HG03521 (cell line): ENCODE data around the gene IL17F.
"Not testable (repeated sequence)": the region's sequence is repeated elsewhere in the genome, so short reads cannot be mapped to it uniquely, and the experiment has no call there.

ENCODE experiments used
- ATAC-seq: cut with Tn5 transposase; IDR thresholded peaks from one replicate; pipeline ENCODE4 v1.9.1; 2021; ENCODE audit warnings: mild to moderate bottlenecking, moderate library complexity; ENCODE audit not compliant: unreplicated experiment

The IL17F gene

DNA sequence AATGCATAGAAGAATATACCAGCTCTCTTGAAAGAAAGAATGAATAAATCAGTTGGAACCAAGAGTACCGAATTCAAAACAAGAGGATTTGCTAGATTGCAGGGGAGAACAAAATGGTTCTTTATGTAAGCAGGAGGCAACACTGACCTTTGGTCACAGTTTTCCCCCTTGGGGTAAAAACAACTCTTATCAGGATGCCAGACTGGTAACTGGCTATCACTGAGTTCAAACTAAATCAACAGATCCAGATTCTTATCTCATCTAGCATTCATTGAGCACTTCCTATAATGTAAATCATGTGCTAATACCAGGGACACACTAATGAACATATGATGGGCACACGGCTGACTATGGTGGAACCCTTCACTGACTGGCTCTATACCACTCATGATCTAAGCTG is 4.8 kb upstream of the IL17F start:
- no peak for ATAC-seq

DNA sequence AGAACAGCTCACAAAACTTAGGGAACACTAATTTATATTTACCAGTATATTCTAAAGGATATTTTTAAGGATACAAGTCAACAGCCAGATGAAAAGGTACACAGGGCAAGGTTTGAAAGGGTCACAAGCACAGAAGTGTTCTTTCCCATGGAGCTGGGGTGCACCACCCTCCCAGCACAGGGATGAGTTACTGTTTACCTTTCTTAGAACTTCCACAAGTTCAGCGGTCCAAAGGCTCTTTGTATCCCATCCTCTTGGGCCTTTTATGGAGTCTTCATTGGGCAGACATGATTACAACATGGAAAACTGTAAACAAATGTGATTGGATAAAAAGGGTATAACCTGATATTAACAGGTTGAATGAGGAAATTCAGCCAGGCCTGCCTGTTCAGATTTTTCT is 1.1 kb upstream of the IL17F start:
- ATAC-seq, result no peak

DNA sequence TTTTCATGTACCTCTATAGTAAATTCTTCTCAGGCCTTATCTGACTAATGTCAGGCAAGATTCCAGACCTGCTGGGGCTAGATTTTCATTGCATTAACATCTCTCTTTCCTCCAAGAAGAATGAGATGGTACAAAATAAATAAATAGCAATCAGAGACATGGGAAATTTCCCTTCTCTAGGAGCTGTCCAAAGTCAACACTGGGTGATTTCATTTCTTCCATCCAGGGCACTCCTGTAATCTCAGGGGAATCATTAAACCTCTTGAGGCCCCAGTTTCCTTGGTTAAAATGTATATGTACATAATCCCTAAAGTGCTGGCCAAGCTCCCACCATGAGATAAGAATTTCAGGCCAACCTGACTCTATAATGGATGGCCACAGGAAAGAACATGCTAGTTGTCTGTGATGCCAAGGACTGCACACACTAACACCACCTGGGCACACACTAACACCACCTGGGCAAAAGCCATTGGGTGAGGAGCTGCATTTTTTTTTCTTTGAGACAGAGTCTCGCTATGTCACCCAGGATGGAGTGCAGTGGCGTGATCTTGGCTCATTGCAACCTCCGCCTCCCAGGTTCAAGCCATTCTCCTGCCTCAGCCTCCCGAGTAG is 912 bp downstream of the IL17F start:
- ATAC-seq, result no peak

DNA sequence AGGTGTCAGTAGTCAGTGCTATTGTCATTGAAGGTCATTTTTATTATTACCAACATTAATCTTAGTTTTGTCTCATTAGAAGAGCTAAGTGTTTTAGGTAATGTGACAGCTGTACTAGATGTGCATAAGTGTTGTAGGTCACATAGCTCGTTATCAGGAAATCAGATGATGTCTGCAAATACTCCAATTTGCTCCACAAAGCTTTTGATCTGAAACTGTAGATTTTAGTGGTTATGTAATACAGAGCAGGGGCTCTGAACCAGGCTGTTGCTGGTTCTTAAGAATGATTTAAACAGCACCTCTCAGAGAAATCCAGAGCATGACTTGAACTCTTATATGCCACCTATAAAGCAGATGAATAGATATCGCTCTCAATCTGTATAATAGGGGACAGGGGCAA is 2.5 kb downstream of the IL17F start:
- ATAC-seq, result no peak

DNA sequence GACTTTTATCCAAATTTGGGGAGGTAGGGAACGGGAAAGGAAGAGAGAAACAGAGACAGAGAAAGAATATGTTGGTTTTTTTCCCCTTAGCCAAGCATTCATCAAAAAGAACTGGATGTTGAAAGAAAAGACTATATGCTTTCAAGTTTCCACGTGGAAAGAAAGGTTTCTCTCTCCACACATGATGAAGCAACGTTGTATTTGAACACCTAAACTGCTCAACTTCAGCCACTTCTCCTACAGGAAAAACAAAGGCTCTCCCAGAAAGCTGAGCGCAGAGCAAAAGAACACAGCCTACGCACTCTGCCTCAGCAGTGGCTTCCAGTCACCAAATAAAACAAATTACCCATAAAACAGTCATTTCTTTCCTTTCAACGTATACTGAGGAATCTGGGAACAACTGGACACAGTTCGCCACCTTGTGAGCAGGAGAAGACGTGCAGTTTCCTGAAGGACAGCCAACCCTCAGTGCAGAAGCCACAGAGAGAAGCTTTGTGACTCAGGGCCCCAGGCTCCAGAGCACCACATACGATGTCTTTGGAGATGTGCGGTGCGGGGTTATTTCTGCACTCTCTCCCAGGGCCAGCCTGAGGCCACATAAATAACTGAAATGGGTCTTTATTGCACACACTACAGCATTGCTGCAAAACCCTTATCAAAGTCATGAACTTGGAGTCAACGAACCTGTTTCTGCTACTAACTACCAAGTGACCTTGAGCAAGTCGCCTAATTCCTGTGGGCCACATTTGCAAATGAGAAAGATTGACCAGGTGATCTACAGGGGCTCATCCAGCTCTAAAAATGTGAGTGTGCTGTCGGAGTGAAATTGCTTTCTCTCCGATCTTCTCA is 10.1 kb downstream of the IL17F start:
- peak; percentile 58 for ATAC-seq

DNA sequence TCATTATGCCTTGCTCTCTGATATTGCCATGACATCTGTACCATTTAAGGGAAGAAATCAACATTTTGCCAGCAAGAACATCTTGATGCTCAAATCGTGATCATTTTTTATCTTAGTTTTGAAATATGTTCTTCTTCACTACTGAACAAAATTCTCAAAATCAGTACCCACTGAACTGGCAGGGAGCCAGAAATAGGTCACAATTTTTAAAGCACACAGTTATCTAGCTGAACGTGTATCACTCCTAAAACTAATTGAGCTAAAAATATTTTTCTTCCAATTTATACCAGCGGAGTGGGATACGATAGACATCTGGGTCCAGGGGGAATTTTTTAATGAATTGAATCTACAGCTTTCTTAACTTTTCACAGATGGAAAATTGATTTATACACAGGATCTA is 11.3 kb downstream of the IL17F start:
- no peak for ATAC-seq

DNA sequence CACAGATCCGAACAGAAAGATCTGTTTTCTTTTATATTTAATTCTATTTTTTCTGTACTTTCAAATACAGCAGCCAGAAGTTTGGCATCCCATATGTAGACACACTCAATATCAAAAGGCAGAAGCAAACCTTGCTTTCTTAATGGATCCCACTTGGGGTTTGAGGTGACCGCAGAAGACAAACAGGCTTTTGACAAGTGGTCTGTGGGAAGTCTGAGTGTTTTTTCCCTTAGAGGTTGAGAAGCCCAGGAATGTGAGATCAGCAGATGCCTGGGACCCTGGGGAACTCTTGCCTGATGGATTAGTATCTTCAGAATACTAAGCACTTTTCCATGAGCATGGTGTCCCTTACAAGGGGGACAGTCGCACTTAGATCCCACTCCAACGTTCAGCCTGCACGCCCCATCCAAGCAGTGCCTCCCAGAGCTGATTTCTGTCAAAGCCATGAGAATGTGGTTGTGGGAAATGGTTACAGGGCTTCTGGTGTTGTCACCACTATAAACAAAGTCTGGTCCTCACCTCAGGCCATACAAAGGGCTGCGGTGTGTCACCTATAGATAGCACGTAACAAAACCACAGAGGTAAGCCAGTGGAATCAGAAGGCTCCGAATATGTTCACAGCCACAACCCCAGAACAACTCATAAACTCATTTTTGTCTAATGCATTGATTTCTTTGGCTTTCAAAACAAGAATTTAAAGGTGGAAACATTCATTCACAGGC is 12.7 kb downstream of the IL17F start:
- no peak for ATAC-seq

DNA sequence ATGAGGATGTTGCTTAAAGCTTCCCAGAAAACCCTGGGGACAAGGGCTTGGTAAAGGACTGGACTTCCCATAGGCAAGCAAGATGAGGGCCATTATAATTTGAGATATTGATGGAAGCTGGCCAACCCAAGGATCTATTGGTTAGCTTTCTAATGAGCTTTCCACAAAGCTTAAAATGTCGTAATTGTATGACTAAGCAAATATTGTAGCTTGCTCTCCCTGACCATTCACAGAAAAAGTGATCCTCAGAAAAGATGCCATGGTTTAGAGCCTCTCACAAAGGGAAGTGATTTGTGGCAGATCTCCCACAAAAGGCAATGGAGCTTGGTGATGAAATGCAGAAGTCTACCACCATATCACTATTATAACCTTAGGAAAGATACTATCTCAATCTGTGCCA is 13.6 kb downstream of the IL17F start:
- no peak for ATAC-seq

DNA sequence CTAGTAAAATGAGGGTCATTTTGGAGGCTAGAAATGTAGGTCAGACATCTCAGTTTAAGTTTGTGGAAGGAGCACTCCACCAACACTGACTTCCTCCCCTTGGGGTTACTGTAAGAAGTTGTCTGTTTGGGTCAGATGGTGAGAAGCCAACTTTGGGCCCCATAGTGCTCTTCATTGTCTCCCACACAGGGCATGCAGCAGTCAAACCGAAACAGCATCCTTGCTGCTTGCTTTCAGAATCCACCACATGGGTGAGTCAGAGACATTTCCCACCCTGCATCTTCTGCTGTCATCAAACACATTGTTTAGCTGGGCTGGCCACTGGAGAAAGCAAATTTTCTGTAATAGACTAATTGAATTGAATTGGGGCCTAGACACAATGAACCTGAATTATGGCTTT is 16.8 kb downstream of the IL17F start:
- peak; percentile 99 for ATAC-seq

DNA sequence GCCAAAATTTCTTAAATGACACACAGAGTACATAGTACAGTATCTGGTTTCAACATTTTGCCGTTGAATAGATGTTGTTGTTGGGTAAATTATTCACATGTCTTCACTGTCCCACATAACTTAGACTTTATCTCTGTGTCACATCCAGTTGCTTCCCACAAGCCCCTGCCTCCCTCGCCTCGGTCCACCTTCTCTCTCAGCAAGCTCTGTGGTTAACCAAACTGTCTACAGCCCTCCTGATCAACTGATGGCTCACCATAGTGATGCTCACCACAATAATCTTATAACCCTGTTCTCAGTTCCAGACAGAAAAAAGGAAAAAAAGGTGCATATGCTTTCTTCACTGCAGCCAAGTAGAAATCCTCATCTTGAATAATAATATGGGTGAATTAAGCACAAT is 23.0 kb downstream of the IL17F start:
- peak; percentile 68 for ATAC-seq

DNA sequence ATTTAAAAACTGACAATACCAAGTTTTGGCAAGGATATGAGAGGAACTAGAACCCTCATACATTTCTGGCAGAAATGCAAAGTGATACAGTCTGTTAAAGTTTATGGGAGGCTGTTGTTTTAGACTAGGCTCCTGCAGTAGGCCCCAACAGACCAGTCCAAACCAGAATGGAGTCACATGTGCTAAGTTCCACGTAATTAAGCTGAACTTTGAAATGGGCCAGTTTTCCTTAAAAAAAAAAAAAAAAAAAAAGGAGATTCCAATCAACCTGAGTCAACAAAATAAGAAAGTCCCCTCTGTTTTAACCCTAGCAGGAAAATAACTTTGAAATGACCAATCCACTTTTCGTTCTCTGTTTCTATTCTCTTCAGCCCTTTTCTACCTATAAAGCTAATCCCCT is 26.5 kb downstream of the IL17F start:
- no peak for ATAC-seq

DNA sequence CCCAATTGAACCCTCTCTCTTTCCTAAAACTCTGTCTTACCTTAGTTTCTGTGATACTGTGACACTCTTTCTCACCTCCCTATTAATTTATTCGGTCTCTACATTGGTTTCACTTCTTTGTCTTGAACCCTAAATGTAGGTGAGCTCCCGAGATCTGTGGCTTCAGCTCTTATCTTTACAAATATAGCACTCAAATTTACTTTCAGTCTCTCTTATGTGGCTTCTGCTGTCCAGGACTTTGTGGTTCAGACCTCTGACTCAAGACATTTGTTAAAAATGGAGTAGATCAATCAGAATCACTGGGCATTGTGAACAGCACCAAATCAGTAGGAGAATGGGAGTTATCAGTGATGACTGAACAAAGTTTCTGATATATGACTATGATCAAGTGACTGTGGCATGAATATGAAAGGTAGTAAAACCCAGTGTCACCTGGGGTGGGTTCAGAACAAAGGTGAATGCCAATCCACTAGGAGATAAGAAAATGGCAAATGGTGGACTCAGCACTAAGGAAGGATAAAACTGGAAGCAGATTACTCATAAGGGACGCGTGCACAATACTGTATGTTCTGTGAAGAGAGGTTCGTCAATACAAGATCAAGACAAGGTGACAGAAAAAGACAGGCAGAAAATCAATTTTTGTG is 27.2 kb downstream of the IL17F start:
- no peak for ATAC-seq

DNA sequence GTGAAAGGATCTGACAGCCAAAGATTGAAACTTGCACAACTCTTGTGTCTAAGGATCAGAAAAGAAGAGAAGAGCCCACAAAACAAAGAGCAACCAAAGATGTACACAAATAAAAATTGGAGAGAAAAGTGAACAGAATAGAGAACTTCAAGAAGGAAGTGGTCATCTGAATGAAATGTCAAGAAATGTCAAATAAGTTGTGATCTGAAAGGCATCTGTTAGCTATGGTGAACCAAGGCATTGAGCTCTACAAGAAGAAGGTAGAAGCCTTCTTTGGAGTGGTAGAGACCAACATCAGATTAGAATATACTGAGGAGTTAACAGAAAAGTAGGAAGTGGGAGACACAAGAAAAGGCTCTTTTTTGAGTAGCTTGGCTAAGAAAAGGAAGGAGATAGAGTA is 28.5 kb downstream of the IL17F start:
- no peak for ATAC-seq

DNA sequence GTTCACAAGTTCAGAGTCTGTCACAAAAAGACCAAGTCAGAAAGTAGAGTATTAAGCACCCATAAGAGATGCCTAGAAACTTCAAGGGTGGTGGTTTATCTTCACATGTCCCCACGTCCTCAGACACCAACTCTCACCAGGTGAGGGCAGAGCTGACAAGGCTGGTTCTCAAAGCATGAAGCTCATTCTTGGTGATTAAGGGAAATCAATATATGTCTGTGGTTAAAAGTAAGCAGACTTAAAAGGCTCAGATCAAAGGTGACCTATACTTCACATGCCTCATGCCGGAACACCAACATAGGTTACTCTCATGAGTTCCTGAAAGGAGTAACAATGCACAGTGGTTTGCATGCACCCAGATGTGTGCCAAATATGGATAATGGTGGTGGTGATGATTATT is 31.2 kb downstream of the IL17F start:
- ATAC-seq, result no peak

DNA sequence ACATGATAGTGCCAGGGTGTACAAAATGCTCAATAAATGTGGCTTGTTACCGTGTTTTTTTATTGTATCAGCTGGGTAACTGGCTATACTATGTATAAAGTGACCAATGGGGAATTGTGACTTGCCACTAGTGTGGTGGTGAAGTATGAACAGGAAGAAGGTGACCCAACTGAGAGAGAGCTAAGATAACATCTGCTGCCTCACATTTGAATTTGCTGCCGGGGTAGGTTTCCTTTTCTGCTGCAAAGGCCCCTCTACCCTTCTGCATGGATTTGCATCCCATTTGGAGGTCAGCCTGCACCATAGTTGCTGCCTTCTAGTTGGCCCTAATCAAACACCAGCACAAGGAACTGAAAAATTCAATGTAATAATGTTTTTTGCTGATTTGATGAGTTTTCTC is 34.1 kb downstream of the IL17F start:
- ATAC-seq, result peak; percentile 85

DNA sequence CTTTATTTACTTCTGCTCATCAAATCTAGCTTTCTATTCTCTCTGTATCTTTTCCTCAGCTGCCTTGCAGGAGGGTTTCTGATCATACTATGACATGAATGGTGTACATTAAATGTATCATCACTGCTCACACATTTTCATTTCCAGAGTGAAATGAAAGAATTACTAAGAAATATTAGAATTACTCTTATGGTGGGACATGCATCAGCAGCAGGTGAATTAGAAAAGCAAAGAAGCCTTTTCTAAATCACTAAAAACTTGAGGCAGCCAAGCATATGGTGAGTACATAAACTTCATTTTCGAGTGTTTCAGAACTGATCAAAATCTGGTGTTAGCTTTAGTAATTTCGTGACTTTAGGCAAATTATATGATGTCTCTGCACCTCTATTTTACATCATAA is 34.5 kb downstream of the IL17F start:
- ATAC-seq, result peak; percentile 32

DNA sequence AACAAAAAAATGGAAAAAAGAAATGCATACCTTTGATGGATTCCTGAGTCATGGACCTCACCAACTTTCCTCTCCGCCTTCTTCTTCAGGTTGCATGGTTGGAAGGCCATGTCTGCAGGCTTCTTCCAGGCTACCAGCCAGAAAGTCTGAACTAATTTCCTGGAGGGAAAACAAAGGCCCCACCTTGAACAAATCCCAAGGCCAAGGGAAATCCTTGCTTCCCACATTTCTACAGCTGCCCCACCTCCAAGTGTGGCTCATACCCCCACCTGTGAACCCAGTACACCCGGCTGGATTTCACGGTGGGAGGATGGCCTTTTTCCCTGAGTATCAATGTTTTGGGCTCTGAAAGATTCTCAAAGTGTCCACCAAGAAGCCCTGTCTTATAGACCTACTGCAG is 35.7 kb downstream of the IL17F start:
- no peak for ATAC-seq

DNA sequence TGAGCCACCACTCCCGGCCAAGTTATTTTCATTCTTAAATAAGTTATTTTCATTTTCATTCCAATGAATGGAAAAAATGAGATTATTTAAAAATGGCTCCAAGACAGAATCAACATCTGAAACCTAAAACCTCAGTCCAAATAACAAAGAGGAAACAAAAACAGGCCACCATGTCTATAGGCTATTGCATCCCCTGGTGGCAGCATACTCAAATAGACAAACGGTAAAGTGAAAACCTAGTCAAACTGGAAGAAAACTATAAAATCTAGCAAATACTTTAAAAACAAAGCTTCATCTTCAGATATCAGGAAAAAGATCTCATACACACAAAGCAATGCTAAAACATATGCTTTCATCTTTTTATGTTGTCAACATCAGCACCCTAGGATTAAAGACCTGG is 37.2 kb downstream of the IL17F start:
- no peak for ATAC-seq

DNA sequence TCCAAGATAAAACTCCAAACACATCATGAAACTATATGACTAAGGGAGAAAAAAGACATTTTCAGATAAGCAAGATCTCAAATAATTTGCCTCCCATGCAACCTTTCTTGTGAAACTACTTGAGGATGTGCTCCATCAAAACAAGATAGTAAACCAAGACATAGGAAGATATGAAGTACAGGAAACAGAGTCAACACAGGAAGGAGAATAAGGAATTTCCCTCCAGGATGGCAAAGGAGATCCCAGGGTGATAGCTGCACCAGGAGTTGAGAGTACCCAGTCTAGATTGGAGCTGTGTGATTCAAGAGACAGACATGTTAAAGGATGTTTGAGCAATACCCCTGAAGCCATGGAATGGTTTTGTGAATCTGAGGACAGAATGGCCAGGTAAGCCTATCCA is 42.8 kb downstream of the IL17F start:
- no peak for ATAC-seq

DNA sequence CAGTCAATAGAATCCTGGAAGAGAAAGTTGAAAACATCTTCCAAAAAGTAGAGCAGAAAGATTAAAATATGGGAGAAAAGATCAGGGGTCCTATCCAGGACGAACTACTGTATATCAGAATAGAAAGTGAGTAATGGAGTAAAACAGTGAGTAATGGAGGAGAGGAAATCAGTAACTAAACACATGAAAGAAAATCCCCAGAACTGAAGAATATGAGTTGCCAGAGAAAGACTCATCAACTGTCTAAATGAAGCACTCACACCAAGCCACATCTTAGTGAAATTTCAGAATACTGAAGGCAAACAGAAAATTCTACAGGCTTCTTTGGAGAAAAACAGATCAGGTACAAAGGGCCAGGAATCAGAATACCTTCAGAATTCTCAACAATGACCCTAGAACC is 43.3 kb downstream of the IL17F start:
- ATAC-seq, result no peak

DNA sequence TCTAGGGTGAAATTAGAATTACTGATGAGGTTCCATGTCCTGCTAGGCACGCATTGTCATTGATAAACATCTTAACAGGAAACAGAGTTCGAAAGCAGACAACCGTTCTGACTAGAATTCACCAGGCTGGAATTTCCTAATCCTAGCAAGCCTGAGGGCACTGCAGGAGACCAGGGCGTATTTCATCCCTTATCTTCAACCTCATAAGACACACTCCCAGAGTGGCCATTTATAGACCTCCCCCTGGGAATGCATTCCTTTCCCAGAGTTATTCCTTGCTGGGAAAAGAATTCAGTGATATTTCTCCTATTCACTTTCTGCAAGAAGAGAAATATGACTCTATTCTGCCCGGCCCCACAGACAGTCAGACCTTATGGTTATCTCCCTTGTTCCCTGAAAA is 44.2 kb downstream of the IL17F start:
- ATAC-seq, result not testable (repeated sequence)

DNA sequence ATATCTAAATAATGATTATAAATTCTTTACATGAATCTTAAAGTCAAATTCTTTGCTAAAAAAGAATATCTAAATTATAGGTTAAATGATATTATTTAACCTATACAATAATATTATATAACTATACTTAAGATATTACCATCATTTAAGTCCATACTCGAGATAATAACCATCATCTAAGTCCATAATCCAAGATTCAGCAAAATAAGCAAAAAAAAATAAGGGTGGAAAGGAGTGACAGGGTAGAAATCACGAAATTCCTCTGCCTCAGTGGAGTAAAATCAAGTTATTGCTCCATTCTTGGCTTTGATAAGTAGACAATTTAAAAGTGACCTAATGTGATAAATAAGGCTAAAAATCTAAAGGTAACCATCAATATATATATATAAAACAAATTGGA is 48.4 kb downstream of the IL17F start:
- ATAC-seq, result no peak
